KMS-11 (cell line): ENCODE measurements around the gene UBE2E3.

ENCODE experiments used
- H2AFZ ChIP-seq: fragments of 200-600 bp; sonication (generic); 2 replicates; pipeline ENCODE4 v1.6.1; 2016; ENCODE audit warnings: antibody characterized with exemption, mixed run types, low read depth
- H3K27ac ChIP-seq: fragments of 200-600 bp; sonication (generic); 2 replicates; pipeline ENCODE4 v1.6.1; 2016; ENCODE audit warnings: mild to moderate bottlenecking, mixed run types
- H3K27me3 ChIP-seq: fragments of 200-600 bp; sonication (generic); 2 replicates; pipeline ENCODE4 v1.6.1; 2017; ENCODE audit warnings: mild to moderate bottlenecking, low read depth, mixed run types, moderate library complexity; ENCODE audit not compliant: insufficient read depth
- H3K36me3 ChIP-seq: fragments of 200-600 bp; sonication (generic); 2 replicates; pipeline ENCODE4 v1.6.1; 2017; ENCODE audit warnings: mild to moderate bottlenecking, mixed run types; ENCODE audit not compliant: insufficient read depth
- H3K4me1 ChIP-seq: fragments of 200-600 bp; sonication (generic); 2 replicates; pipeline ENCODE4 v1.6.1; 2016; ENCODE audit warnings: mild to moderate bottlenecking, low read depth, mixed run types; ENCODE audit not compliant: poor library complexity, severe bottlenecking
- H3K4me2 ChIP-seq: fragments of 200-600 bp; sonication (generic); 2 replicates; pipeline ENCODE4 v1.7.0; 2016; ENCODE audit warnings: mild to moderate bottlenecking, mixed run types
- H3K4me3 ChIP-seq: fragments of 200-600 bp; sonication (generic); IDR thresholded peaks from 2 replicates; pipeline ENCODE4 v1.6.1; 2017; ENCODE audit warnings: low read depth, low read length, mixed read lengths; ENCODE audit not compliant: insufficient read depth
- H3K79me2 ChIP-seq: fragments of 200-600 bp; sonication (generic); 2 replicates; pipeline ENCODE4 v1.6.1; 2016; ENCODE audit warnings: low read depth, mixed run types; ENCODE audit not compliant: insufficient read depth
- H3K9ac ChIP-seq: fragments of 200-600 bp; sonication (generic); 2 replicates; pipeline ENCODE4 v1.6.1; 2016; ENCODE audit warnings: mild to moderate bottlenecking, mixed run types
- H4K20me1 ChIP-seq: fragments of 200-600 bp; sonication (generic); 2 replicates; pipeline ENCODE4 v1.6.1; 2016; ENCODE audit warnings: mild to moderate bottlenecking, mixed run types; ENCODE audit not compliant: insufficient read depth
- CTCF ChIP-seq: fragments of 200-600 bp; sonication (generic); conservative IDR thresholded peaks from 2 replicates; pipeline ENCODE4 v1.6.1; 2017; ENCODE audit warnings: low read depth, mild to moderate bottlenecking, antibody characterized with exemption, low read length, moderate library complexity, mixed read lengths

The UBE2E3 gene

GRCh38 chr2:180966378-180966777, 14.0 kb upstream of the UBE2E3 start:
- H3K36me3 ChIP-seq: no peaks in the 10 kb centered on the region
- TF ChIP-seq CTCF: no peak
- H3K9ac ChIP-seq: no peak overlapping the region
- no peak overlapping the region for H3K4me3 ChIP-seq
- H2AFZ ChIP-seq: no peak overlapping the region
- no peak overlapping the region for H3K27ac ChIP-seq
- no peaks in the 10 kb centered on the region for H3K4me1 ChIP-seq
- no peaks in the 10 kb centered on the region for H4K20me1 ChIP-seq
- no peaks in the 10 kb centered on the region for H3K79me2 ChIP-seq
- no peaks in the 10 kb centered on the region for H3K27me3 ChIP-seq
- no peak overlapping the region for H3K4me2 ChIP-seq

GRCh38 chr2:180969124-180969523, 11.3 kb upstream of the UBE2E3 start:
- no peak overlapping the region for H3K27ac ChIP-seq
- no peaks in the 10 kb centered on the region for H3K4me1 ChIP-seq
- H3K79me2 ChIP-seq: no peaks in the 10 kb centered on the region
- no peak overlapping the region for H3K4me2 ChIP-seq
- no peaks in the 10 kb centered on the region for H3K27me3 ChIP-seq
- H3K4me3 ChIP-seq: no peak overlapping the region
- no peaks in the 10 kb centered on the region for H4K20me1 ChIP-seq
- no peak overlapping the region for H3K9ac ChIP-seq
- no peak overlapping the region for H2AFZ ChIP-seq
- TF ChIP-seq CTCF: no peak
- no peaks in the 10 kb centered on the region for H3K36me3 ChIP-seq

GRCh38 chr2:180970016-180970415, 10.4 kb upstream of the UBE2E3 start:
- Histone ChIP-seq H3K4me2 (no peak overlapping the region), H3K9ac (no peak overlapping the region), H3K36me3 (no peaks in the 10 kb centered on the region), H3K27me3 (no peaks in the 10 kb centered on the region), H3K79me2 (no peaks in the 10 kb centered on the region), H3K27ac (no peak overlapping the region), H3K4me1 (no peaks in the 10 kb centered on the region), H2AFZ (no peak overlapping the region), H4K20me1 (no peaks in the 10 kb centered on the region), H3K4me3 (no peak overlapping the region)
- no peak for TF ChIP-seq CTCF

- Histone ChIP-seq H4K20me1 (no peaks in the 10 kb centered on the region), H3K4me2 (no peak overlapping the region), H3K36me3 (no peaks in the 10 kb centered on the region), H3K79me2 (no peaks in the 10 kb centered on the region), H3K4me3 (no peak overlapping the region), H3K27me3 (no peaks in the 10 kb centered on the region), H3K4me1 (no peaks in the 10 kb centered on the region), H2AFZ (no peak overlapping the region), H3K27ac (no peak overlapping the region), H3K9ac (no peak overlapping the region)
- no peak for TF ChIP-seq CTCF
Observed at GRCh38 chr2:180971811-180972210, 8.6 kb upstream of the UBE2E3 start.

GRCh38 chr2:180975585-180975984, 4.8 kb upstream of the UBE2E3 start:
- Histone ChIP-seq H3K36me3 (no peaks in the 10 kb centered on the region), H3K27me3 (no peaks in the 10 kb centered on the region), H4K20me1 (no peaks in the 10 kb centered on the region), H2AFZ (no peak overlapping the region), H3K4me2 (no peak overlapping the region), H3K9ac (no peak overlapping the region), H3K4me1 (no peaks in the 10 kb centered on the region), H3K27ac (no peak overlapping the region), H3K79me2 (no peaks in the 10 kb centered on the region), H3K4me3 (no peak overlapping the region)
- no peak for TF ChIP-seq CTCF
